ENCODE data around the gene ZBTB21.
A peak's percentile ranks its signal among the peaks of the same experiment; 100 is the strongest.
"Not testable (repeated sequence)": the region's sequence is repeated elsewhere in the genome, so short reads cannot be mapped to it uniquely, and the experiment has no call there.

ZBTB21 gene

DNA sequence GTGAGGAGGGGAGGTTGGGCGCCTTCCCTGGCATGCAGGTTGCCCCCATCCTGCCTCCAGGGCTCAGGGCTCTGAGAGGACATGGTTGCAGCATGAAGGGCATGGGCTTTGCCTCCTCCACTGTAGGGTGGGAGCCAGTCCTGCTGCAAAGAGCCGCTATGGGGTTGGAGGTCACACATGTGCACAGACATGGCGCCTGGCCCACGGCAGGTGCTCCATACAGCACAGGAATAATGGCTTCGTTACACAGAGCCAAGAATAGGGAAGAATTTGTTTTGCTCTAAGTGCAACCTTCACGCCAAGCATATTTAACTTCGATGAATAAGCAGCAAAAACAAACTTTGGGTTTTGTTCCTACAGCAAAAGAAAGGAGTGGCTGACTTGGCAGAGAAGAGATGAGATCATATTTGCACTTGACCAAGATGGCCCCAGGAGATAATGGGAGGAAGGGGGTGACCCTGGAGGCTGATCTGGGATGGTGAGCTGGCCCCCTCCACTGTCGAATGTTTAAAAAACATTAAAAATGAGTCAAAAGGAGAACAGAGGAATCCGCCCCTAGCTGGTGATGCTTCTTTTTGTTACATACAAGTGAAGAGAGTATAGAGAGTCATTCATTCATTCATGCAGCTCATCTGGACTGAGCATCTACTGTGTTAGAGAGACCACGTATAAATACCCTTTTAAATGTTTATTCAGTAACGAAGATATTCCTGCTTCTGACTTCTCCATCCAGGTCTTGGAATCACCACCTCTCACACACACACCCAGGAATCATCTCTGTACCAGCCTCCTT, 43.9 kb downstream of the ZBTB21 start:
- H3K9me3 Mint-ChIP-seq: no peaks in the 10 kb centered on the region
- peaks cover 19% of the 10 kb centered on the region for H3K27me3 Mint-ChIP-seq
- DNase-seq: peak; percentile 2
- H3K36me3 Mint-ChIP-seq (ENCODE audit: low read depth): no peaks in the 10 kb centered on the region
- no peak overlapping the region for H3K4me3 Mint-ChIP-seq
- H3K27ac Mint-ChIP-seq: no peak overlapping the region
- peaks cover 4% of the 10 kb centered on the region for H3K4me1 Mint-ChIP-seq (ENCODE audit: low read depth)

DNA sequence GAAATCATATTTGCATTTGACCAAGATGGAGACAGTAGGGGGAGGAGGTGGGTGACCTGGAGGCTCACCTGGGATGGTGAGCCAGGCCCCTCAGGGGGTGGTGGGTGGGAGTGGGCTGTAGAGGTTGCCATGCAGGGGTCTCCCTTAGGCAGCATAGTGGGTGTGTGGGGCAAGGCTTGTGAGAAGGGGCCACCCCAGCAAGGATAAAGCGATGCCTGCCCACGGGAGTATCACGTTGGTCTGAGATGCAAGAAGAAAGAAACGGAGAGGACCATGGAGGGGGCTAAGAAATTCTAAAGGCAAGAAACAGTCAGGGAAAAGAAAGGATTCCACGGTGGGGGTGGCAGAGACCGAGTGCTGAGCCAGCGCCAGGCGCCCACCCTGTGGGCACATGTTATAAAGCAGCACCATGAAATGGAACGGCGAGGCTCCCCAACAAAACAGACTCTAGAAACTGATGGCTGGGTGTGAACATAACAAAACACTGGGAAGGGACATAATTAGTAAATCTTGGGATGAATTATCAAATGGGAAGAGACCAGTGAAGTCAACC, 44.6 kb downstream of the ZBTB21 start:
- H3K27ac Mint-ChIP-seq: no peak overlapping the region
- H3K4me3 Mint-ChIP-seq: no peak overlapping the region
- H3K27me3 Mint-ChIP-seq: peaks cover 23% of the 10 kb centered on the region
- H3K36me3 Mint-ChIP-seq (ENCODE audit: low read depth): no peaks in the 10 kb centered on the region
- peak; percentile 5 for DNase-seq
- no peaks in the 10 kb centered on the region for H3K9me3 Mint-ChIP-seq
- H3K4me1 Mint-ChIP-seq (ENCODE audit: low read depth): peaks cover 5% of the 10 kb centered on the region

DNA sequence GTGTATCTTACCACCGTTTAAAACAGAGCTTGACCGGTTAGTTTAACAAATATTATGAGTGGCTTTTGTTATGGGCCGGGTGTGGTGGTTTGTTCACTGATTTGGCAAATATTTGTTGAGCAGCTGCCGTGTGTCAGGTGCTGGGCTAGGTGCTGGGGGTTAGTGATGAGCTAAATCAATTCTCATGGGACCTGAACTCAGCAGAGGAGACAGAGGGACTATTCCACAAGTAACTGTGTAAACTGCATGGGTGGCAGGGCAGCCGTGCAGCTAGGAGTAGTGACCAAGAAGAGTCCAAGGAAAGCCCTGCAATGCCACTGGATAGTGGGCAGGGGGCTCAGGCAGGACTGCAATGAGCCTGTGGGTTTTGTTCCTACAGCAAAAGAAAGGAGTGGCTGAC, 45.1 kb downstream of the ZBTB21 start:
- H3K27ac Mint-ChIP-seq: no peak overlapping the region
- no peaks in the 10 kb centered on the region for H3K9me3 Mint-ChIP-seq
- H3K36me3 Mint-ChIP-seq (ENCODE audit: low read depth): no peaks in the 10 kb centered on the region
- H3K4me1 Mint-ChIP-seq (ENCODE audit: low read depth): peaks cover 5% of the 10 kb centered on the region
- H3K27me3 Mint-ChIP-seq: peaks cover 24% of the 10 kb centered on the region
- no peak overlapping the region for H3K4me3 Mint-ChIP-seq
- no peak for DNase-seq

DNA sequence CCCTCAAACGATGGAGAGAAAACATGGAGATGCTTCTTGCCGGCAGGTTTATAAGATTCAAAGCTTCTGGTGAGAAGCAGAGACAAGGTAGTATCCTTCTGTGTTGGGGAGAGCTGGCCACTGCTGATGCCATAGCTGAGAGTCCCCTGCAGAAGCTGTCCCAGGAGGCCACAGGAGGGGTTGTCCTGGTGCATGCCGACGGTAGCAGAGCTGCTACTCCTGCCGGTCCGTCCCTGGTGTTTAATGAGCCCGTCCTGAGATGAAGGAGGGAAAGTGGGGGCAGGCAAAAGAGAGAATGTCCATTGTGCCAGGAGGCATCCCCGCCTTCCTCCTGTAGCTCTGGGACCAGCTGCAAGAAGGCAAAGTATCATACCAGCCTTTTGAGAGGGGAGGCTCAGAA, 46.0 kb downstream of the ZBTB21 start:
- Mint-ChIP-seq H3K4me1 (ENCODE audit: low read depth) (peaks cover 5% of the 10 kb centered on the region), H3K4me3 (no peak overlapping the region), H3K36me3 (ENCODE audit: low read depth) (no peaks in the 10 kb centered on the region), H3K27me3 (peaks cover 24% of the 10 kb centered on the region), H3K9me3 (no peaks in the 10 kb centered on the region), H3K27ac (no peak overlapping the region)
- DNase-seq: no peak

DNA sequence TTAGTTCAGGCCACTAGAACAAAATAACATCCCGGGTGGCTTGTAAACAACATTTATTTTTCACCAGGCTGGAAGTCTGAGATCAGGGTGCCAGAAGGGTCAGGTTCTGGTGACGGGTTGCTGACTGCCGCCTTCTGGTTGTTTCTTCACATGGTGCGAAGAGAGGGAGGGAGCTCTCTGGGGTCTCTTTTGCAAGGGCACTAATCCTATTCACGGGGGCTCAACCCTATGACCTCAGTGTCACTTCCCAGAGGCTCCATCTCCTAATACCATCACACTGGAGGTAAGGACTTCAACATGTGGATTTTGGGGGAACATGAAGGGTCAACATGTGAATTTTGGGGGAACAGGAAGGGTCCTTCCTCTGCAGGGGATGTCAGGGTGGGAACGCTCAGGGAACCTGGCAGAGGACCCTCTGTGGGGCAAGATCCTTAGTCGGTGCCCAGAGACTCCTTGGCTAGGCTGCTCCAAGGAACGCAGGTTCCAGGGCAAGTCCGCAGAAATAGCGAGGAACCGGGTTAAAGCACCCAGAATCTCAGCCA, 47.7 kb downstream of the ZBTB21 start:
- H3K9me3 Mint-ChIP-seq: no peaks in the 10 kb centered on the region
- H3K36me3 Mint-ChIP-seq (ENCODE audit: low read depth): no peaks in the 10 kb centered on the region
- H3K4me1 Mint-ChIP-seq (ENCODE audit: low read depth): peaks cover 7% of the 10 kb centered on the region
- no peak overlapping the region for H3K4me3 Mint-ChIP-seq
- peaks cover 24% of the 10 kb centered on the region for H3K27me3 Mint-ChIP-seq
- H3K27ac Mint-ChIP-seq: no peak overlapping the region
- DNase-seq: peak; percentile 7

DNA sequence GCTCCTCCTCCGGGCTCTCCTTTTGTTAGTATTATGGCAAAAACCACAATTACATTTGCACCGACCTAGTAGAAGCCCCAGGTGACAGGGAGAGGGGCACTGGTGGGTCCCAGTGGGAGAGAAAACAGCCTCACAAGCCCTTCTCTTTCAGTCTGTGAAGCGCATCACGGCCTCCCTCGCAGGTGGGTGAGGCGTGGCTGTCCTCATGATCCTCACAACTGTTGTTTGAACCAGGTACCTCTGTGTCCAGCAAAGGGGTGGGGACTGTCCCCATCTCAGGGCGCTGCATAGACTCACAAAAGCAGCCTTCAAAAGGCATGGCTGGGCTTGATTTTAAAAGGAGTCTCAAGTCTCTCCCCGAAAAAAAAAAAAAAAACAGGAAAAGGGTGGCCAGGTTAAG, 48.4 kb downstream of the ZBTB21 start:
- H3K4me3 Mint-ChIP-seq: no peak overlapping the region
- no peak overlapping the region for H3K27ac Mint-ChIP-seq
- H3K27me3 Mint-ChIP-seq: peaks cover 24% of the 10 kb centered on the region
- H3K36me3 Mint-ChIP-seq (ENCODE audit: low read depth): no peaks in the 10 kb centered on the region
- peaks cover 14% of the 10 kb centered on the region for H3K4me1 Mint-ChIP-seq (ENCODE audit: low read depth)
- DNase-seq: peak; percentile 19
- no peaks in the 10 kb centered on the region for H3K9me3 Mint-ChIP-seq

DNA sequence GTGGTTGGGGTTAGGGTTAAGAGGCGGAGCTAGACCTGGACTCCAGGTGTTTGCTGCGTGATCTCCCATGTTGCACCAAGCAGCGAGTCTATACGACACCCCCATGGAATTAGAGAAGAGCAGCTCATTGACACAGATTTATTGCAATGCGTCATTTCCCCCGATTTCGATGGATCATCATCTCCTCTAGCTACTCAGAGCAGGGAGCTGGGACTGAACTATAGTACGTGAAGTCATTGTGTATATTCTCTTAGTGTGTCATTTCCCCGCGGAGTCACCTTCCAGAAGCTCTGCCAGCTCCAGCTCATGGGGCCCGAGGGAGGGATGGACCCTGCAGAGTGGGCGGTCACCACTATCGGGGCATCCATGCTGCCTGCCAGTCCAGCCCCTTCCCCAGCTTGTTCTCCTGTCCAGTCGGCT, 48.9 kb downstream of the ZBTB21 start:
- no peaks in the 10 kb centered on the region for H3K9me3 Mint-ChIP-seq
- peaks cover 14% of the 10 kb centered on the region for H3K4me1 Mint-ChIP-seq (ENCODE audit: low read depth)
- H3K36me3 Mint-ChIP-seq (ENCODE audit: low read depth): no peaks in the 10 kb centered on the region
- H3K27me3 Mint-ChIP-seq: peaks cover 24% of the 10 kb centered on the region
- H3K4me3 Mint-ChIP-seq: no peak overlapping the region
- peak; percentile 20 for DNase-seq
- no peak overlapping the region for H3K27ac Mint-ChIP-seq

DNA sequence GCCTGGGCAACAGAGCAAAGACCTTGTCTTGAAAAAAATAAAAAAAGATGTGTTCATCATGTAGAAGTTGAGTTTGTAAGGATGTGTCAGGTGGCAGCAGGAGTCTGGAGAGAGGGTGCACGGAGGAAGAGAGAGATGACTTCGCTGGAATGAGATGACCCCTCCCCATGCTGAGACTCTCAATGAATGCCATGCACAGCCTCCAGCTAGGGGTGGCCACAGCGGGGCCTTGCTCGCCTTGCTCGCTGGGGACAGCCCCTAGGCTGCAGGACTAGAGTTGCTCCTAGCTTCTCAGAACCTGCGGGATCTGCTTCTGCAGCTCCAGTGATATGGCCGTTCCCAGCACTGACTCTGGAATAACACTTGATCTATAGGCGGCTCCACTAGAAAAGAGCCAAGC, 49.8 kb downstream of the ZBTB21 start:
- Mint-ChIP-seq H3K9me3 (no peaks in the 10 kb centered on the region), H3K27me3 (peaks cover 27% of the 10 kb centered on the region), H3K4me3 (no peak overlapping the region), H3K36me3 (ENCODE audit: low read depth) (no peaks in the 10 kb centered on the region), H3K27ac (no peak overlapping the region), H3K4me1 (ENCODE audit: low read depth) (peaks cover 14% of the 10 kb centered on the region)
- DNase-seq: peak; percentile 7

DNA sequence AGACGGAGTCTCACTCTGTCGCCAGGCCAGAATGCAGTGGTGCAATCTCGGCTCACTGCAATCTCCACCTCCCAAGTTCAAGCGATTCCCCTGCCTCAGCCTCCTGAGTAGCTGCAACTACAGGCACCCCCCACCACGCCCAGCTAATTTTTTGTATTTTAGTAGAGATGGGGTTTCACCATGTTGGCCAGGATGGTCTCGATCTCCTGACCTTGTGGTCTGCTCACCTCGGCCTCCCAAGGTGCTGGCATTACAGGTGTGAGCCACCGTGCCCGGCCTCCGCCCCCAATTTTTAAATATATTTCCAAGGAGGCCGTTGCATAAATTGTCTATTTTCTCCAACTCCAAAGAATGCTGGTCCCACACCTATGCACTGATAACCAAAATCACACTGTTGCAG, 50.5 kb downstream of the ZBTB21 start:
- DNase-seq; H3K36me3 Mint-ChIP-seq (ENCODE audit: low read depth); H3K9me3 Mint-ChIP-seq; H3K27ac Mint-ChIP-seq; H3K4me3 Mint-ChIP-seq: not testable (repeated sequence)
- peaks cover 34% of the 10 kb centered on the region for H3K27me3 Mint-ChIP-seq
- peaks cover 15% of the 10 kb centered on the region for H3K4me1 Mint-ChIP-seq (ENCODE audit: low read depth)

DNA sequence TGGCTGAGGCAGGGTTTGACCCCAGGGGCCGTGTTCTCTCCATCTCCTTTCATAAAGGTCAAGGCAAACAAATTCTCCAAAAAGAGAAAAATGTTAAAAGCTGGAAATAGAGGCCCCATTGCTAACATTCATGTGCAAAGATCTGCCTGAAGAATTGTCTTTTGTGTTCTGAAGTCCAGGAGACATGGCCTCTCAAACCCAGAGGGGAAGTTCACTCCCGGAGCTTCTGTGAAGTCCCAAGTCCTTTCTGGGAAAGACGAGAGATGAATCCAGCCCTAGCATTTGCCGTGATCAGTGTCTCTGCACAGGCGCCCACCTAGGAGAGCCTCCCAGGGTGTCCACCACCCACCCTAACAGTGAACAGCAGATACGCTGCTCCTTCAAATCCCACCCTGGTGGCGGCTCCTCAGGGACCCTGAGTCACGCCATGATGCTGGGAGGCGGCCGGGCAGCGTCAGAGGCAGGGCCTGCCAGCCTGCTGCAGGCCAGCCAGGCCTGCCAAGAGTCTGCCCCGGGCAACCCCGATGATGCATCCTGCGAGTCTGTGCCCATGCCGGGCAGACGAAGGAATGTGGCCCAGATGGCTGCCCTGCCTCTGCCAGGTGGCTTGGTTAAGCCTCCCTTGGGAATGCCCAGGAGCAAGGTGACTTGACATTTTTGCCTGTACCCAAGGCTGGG, 51.1 kb downstream of the ZBTB21 start:
- peak; percentile 22 for DNase-seq
- Mint-ChIP-seq H3K27ac (no peak overlapping the region), H3K27me3 (peaks cover 40% of the 10 kb centered on the region), H3K36me3 (ENCODE audit: low read depth) (no peaks in the 10 kb centered on the region), H3K9me3 (no peaks in the 10 kb centered on the region), H3K4me3 (no peak overlapping the region), H3K4me1 (ENCODE audit: low read depth) (peaks cover 21% of the 10 kb centered on the region)

DNA sequence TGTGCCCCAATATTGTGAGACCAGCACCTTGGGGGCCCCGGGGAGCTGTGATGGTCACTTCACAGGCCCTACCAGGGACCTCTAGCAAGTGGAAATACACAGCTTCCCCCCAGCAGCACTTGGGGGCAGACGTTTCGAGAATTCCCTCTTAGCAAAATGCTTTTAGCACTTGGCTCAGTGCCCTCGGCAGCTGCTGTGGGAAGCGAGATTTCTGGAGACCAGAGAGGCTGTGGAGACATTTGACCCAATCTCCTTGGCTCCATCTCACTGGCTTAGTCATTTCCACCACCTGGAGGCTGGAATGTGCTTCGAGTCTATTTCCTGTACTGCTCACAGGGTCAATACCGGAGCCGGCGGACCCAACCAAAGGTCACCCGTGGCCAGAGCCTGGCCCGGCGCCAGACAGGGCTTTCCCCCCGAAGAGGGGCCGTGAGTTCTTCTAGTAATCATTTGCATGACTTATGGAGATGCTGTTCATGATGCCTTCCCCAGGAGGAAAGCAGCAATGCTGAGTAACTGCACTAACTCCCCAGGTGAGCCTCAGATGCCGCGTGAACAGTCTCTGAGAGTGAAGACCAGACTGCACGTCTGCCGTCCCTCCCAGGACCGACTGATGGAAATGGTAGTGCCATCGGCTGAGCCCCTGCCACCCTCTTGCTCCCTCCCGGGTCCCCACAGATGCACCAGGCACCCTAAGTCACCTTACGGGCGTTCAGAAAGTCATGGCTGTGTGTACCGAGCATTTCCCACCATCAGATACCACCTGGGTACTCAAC, 52.0 kb downstream of the ZBTB21 start:
- Mint-ChIP-seq H3K27ac (no peak overlapping the region), H3K4me1 (ENCODE audit: low read depth) (peaks cover 21% of the 10 kb centered on the region), H3K9me3 (no peaks in the 10 kb centered on the region), H3K4me3 (no peak overlapping the region), H3K27me3 (peaks cover 38% of the 10 kb centered on the region), H3K36me3 (ENCODE audit: low read depth) (no peaks in the 10 kb centered on the region)
- DNase-seq: no peak

DNA sequence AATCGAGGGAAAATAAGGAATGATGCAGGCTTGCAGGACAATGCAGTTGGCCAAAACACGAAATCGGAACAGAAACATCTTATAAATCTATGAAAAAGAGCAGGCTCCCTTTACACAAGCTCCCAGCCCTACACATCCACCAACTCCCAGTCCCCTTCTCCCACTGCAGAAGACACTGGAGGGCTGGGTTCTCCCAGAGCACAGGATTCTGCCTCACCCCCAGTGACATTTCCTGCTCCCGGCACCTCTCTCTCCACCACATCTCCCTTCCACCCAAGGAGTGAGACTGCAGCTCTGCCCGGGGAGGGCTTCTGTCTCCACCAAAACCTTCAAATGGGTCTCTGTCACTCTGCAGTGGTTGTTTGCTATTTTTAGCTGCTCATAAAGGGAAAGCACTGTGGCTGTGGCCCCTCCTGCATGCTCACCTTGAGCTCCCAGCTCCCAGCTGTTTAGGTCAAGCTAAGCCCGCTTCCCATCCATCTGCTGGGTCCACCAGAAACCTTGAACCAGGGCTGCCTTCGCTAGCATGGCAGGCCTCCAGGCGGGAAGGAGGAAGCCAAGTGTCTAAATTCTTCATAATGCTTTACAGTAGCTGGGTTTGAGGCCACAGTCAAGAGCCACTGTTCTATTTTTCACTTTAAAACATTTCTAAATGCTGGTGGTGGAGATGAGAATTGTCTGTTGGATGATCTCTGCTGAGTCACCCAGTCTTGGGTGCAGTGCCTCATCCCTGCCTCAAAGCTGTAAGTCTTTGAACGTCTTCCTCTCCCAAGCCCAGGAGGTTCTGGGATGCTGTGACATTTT, 53.0 kb downstream of the ZBTB21 start:
- H3K27ac Mint-ChIP-seq: no peak overlapping the region
- no peaks in the 10 kb centered on the region for H3K36me3 Mint-ChIP-seq (ENCODE audit: low read depth)
- DNase-seq: no peak
- no peak overlapping the region for H3K4me3 Mint-ChIP-seq
- peaks cover 41% of the 10 kb centered on the region for H3K27me3 Mint-ChIP-seq
- H3K9me3 Mint-ChIP-seq: no peaks in the 10 kb centered on the region
- H3K4me1 Mint-ChIP-seq (ENCODE audit: low read depth): peaks cover 28% of the 10 kb centered on the region

DNA sequence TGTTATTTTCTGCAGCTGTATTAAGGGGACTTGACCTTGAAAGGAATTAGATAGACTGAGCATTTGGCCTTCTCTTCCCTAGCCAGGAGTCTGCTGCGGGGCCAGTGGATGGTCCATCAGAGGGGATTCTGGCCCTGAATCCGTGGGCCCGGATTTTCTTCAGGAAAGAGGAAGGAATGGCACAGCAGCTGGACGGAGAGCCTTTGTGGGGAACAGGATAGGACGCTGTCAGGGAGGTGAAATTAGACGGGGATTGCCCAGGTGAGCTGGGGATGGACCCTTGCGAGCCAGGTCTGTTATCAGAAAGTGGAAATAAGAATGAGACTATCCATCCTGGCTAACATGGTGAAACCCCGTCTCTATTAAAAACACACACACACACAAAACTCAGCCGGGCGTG, 54.6 kb downstream of the ZBTB21 start:
- Mint-ChIP-seq H3K36me3 (ENCODE audit: low read depth) (no peaks in the 10 kb centered on the region), H3K27ac (no peak overlapping the region), H3K27me3 (peaks cover 42% of the 10 kb centered on the region), H3K4me3 (no peak overlapping the region), H3K4me1 (ENCODE audit: low read depth) (peaks cover 23% of the 10 kb centered on the region), H3K9me3 (no peaks in the 10 kb centered on the region)
- DNase-seq: no peak

Data from activated T-cell treated with anti-CD3 and anti-CD28 coated beads, Interleukin-2, amount 50 U/mL, for 24 hours (primary cell).